PC-3 (cell line): Measurements from ENCODE around the gene ERV3-1.
"Not testable (repeated sequence)": the region's sequence is repeated elsewhere in the genome, so short reads cannot be mapped to it uniquely, and the experiment has no call there.

ENCODE experiments used
- EZH2 ChIP-seq: fragments of 300-600 bp; sonication (generic); IDR thresholded peaks from one replicate; pipeline ENCODE4 v1.6.1; 2017; ENCODE audit warnings: antibody characterized with exemption, mild to moderate bottlenecking, low read length; ENCODE audit not compliant: unreplicated experiment
- EZH2phosphoT487 ChIP-seq: fragments of 300-600 bp; sonication (generic); IDR thresholded peaks from 2 replicates; pipeline ENCODE4 v1.6.1; 2018; ENCODE audit warnings: mild to moderate bottlenecking, antibody characterized with exemption, low read length, borderline replicate concordance
- TF ChIP-seq, protein P1 (sequence below): fragments of 300-600 bp; sonication (generic); conservative IDR thresholded peaks from 2 replicates; pipeline ENCODE4 v1.5.1; 2017; ENCODE audit warnings: antibody characterized with exemption, low read depth, mild to moderate bottlenecking, low read length

DNA sequence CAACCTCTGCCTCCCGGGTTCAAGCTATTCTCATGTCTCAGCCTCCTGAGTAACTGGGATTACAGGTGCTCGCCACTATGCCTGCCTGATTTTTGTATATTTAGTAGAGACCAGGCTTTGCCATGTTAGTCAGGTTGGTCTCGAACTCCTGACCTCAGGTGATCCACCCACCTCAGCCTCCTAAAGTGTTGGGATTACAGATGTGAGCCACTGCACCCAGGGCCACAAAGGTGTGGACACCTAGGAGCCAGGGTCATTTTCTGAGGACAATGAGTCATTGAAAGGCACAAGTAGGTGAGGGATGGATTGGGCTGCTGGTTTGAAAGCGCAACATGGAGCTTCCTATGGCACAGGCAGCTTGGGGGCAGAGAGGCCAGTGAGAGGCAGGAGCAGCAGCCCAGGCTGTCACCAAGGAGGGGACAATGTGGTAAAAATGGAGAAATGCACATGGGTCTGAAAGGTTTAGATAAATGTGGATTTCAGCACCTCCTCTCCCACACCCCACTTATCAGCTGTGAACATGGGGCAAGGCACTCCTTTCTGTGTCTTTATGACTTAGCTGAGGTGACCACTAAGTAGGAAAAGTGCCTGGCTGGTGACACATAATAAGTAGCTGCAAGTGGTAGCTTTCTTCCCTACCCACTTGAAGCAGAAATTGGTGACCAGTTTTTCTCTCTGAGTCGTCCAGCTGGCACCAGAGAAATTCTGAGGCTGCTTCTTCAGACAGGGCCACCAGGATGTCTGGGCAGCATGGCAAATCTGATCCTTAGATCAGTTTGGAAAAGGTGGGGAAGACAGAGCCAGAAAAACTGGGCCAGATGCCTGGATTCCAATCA lies 61.6 kb downstream of the ERV3-1 start:
- TF ChIP-seq, protein P1, sequence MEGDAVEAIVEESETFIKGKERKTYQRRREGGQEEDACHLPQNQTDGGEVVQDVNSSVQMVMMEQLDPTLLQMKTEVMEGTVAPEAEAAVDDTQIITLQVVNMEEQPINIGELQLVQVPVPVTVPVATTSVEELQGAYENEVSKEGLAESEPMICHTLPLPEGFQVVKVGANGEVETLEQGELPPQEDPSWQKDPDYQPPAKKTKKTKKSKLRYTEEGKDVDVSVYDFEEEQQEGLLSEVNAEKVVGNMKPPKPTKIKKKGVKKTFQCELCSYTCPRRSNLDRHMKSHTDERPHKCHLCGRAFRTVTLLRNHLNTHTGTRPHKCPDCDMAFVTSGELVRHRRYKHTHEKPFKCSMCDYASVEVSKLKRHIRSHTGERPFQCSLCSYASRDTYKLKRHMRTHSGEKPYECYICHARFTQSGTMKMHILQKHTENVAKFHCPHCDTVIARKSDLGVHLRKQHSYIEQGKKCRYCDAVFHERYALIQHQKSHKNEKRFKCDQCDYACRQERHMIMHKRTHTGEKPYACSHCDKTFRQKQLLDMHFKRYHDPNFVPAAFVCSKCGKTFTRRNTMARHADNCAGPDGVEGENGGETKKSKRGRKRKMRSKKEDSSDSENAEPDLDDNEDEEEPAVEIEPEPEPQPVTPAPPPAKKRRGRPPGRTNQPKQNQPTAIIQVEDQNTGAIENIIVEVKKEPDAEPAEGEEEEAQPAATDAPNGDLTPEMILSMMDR, result not testable (repeated sequence)
- not testable (repeated sequence) for TF ChIP-seq EZH2, EZH2phosphoT487
